Loucy (cell line): ENCODE measurements around the gene ZDHHC20.

Experiments used
- H2AFZ ChIP-seq: fragments of 200-600 bp; sonication (generic); 2 replicates; pipeline ENCODE4 v1.6.0; 2016; ENCODE audit warnings: antibody characterized with exemption, mild to moderate bottlenecking, low read length, moderate library complexity
- H3F3A ChIP-seq: fragments of 200-600 bp; 2 replicates; pipeline ENCODE4 v1.6.0; 2016; ENCODE audit warnings: antibody characterized with exemption, low read depth, mild to moderate bottlenecking
- H3K27me3 ChIP-seq: fragments of 200-600 bp; sonication (generic); 2 replicates; pipeline ENCODE4 v1.6.1; 2014; ENCODE audit warnings: low read length, mild to moderate bottlenecking; ENCODE audit not compliant: insufficient read depth, poor library complexity, severe bottlenecking
- H3K36me3 ChIP-seq: fragments of 200-600 bp; sonication (generic); 2 replicates; pipeline ENCODE4 v1.6.1; 2016; ENCODE audit warnings: low read length; ENCODE audit not compliant: insufficient read depth
- H3K4me1 ChIP-seq: fragments of 200-600 bp; sonication (generic); 2 replicates; pipeline ENCODE4 v1.5.1; 2014; ENCODE audit warnings: low read length, mild to moderate bottlenecking; ENCODE audit not compliant: insufficient read depth, poor library complexity, severe bottlenecking
- H3K4me2 ChIP-seq: fragments of 200-600 bp; sonication (generic); 2 replicates; pipeline ENCODE4 v1.6.0; 2014; ENCODE audit warnings: antibody characterized with exemption, low read length, low read depth, mild to moderate bottlenecking; ENCODE audit not compliant: poor library complexity, severe bottlenecking
- H3K4me3 ChIP-seq: fragments of 200-600 bp; sonication (generic); 2 replicates; pipeline ENCODE4 v1.5.1; 2014; ENCODE audit warnings: low read length, mild to moderate bottlenecking, mixed read lengths; ENCODE audit not compliant: poor library complexity, severe bottlenecking
- H3K79me2 ChIP-seq: fragments of 200-600 bp; sonication (generic); 2 replicates; pipeline ENCODE4 v1.6.1; 2014; ENCODE audit warnings: low read length; ENCODE audit not compliant: insufficient read depth
- H3K9ac ChIP-seq: fragments of 200-600 bp; sonication (generic); 2 replicates; pipeline ENCODE4 v1.6.0; 2014; ENCODE audit warnings: mild to moderate bottlenecking, low read depth, low read length, moderate library complexity; ENCODE audit not compliant: poor library complexity, severe bottlenecking
- H3K9me2 ChIP-seq: fragments of 200-600 bp; sonication (generic); replicated peaks from 2 replicates; pipeline ENCODE4 v1.6.1; 2016; ENCODE audit warnings: low read depth, low read length, mixed read lengths
- H3K9me3 ChIP-seq: fragments of 200-600 bp; sonication (generic); 2 replicates; pipeline ENCODE4 v1.6.1; 2014; ENCODE audit warnings: mild to moderate bottlenecking, antibody characterized with exemption, low read length, low read depth; ENCODE audit not compliant: insufficient read depth
- H4K20me1 ChIP-seq: fragments of 200-600 bp; sonication (generic); 2 replicates; pipeline ENCODE4 v1.6.0; 2014; ENCODE audit warnings: antibody characterized with exemption, low read length, mild to moderate bottlenecking; ENCODE audit not compliant: insufficient read depth, poor library complexity, severe bottlenecking
- EZH2phosphoT487 ChIP-seq: fragments of 200-600 bp; IDR thresholded peaks from 2 replicates; pipeline ENCODE4 v1.6.1; 2018; ENCODE audit warnings: antibody characterized with exemption, mild to moderate bottlenecking, moderate library complexity, borderline replicate concordance
- TF ChIP-seq, protein P1 (sequence below): fragments of 200-600 bp; sonication (generic); conservative IDR thresholded peaks from 2 replicates; pipeline ENCODE4 v1.5.1; 2014; ENCODE audit warnings: mild to moderate bottlenecking, antibody characterized with exemption, low read length

The ZDHHC20 gene

DNA sequence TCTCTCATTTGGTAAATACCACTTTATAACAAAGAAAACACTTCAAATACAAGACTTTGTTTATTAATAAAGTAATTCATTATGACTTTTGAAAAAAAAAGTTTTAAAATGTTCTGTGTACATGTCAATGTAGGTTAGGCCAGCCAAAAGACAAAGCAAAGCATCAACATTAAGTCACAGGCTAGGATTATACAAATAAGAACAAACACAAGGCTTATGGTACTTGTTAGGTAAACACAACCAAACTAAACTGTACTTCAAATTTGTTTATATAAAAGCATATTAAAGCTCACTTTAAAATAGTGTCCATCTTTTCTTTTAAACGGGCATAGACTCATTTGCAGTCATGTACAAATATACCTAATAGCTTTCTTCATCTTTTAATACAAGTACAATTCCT lies 86.6 kb downstream of the ZDHHC20 start:
- Histone ChIP-seq H3K9me2 (no peaks in the 10 kb centered on the region), H3K27me3 (no peaks in the 10 kb centered on the region), H3K4me2 (no peak overlapping the region), H3K9me3 (no peaks in the 10 kb centered on the region), H3K4me3 (no peak overlapping the region), H3K4me1 (peaks cover 6% of the 10 kb centered on the region), H4K20me1 (no peaks in the 10 kb centered on the region), H3F3A (no peaks in the 10 kb centered on the region), H3K9ac (no peak overlapping the region), H3K36me3 (peaks cover 25% of the 10 kb centered on the region; the same call in 1 of the 2 replicates), H2AFZ (no peak overlapping the region), H3K79me2 (no peaks in the 10 kb centered on the region)
- no peak for TF ChIP-seq EZH2phosphoT487
- TF ChIP-seq, protein P1, sequence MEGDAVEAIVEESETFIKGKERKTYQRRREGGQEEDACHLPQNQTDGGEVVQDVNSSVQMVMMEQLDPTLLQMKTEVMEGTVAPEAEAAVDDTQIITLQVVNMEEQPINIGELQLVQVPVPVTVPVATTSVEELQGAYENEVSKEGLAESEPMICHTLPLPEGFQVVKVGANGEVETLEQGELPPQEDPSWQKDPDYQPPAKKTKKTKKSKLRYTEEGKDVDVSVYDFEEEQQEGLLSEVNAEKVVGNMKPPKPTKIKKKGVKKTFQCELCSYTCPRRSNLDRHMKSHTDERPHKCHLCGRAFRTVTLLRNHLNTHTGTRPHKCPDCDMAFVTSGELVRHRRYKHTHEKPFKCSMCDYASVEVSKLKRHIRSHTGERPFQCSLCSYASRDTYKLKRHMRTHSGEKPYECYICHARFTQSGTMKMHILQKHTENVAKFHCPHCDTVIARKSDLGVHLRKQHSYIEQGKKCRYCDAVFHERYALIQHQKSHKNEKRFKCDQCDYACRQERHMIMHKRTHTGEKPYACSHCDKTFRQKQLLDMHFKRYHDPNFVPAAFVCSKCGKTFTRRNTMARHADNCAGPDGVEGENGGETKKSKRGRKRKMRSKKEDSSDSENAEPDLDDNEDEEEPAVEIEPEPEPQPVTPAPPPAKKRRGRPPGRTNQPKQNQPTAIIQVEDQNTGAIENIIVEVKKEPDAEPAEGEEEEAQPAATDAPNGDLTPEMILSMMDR: no peak

DNA sequence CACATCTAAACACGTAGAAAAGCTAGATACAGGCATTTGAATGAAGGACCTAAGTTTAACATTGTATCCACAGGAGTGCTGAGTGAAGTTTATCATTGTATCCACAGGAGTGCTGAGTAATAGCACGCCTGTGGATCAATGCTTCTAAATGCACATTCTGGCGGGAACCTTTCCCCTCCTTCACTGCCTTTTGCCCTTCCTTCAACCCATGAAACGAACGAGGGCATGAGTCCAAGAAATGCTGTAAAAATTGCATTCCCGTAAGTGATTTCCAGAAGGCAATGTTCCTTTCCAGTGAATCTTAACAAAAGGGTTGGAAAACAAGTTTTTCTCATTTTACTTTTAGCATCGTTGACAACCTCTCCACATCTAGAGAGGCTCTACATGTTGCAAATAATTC lies 88.1 kb downstream of the ZDHHC20 start:
- Histone ChIP-seq H3F3A (peaks cover 2% of the 10 kb centered on the region), H3K4me1 (peaks cover 12% of the 10 kb centered on the region), H4K20me1 (no peaks in the 10 kb centered on the region), H3K4me2 (no peak overlapping the region), H3K4me3 (no peak overlapping the region), H3K79me2 (no peaks in the 10 kb centered on the region), H3K36me3 (peaks cover 15% of the 10 kb centered on the region; the same call in 1 of the 2 replicates), H2AFZ (no peak overlapping the region), H3K9me3 (no peaks in the 10 kb centered on the region), H3K27me3 (no peaks in the 10 kb centered on the region), H3K9me2 (no peaks in the 10 kb centered on the region), H3K9ac (no peak overlapping the region)
- TF ChIP-seq EZH2phosphoT487: no peak
- TF ChIP-seq, protein P1: no peak

DNA sequence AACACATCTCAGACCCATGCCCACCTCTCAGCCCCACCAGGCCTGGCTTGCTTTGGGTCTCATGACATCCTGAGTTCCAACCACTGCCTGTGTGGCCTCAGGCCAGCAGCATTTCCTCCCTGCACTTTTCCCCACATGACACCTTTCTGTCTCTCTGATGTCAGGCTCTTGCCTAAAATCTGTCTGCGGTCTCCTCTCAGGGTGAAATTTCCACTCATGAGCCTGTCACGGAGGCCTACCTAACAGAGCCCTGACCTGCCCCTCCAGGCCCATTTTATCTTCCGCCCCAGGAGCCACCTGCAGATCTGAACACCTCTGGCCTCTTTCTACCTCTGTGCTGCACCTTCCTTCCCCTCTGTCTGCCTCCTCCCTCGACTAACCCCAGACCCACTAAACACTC lies 93.5 kb downstream of the ZDHHC20 start:
- peaks cover 10% of the 10 kb centered on the region; the same call in 1 of the 2 replicates for H3K9me3 ChIP-seq
- peak overlapping the region; percentile 54 for H3K9ac ChIP-seq
- H3K9me2 ChIP-seq: no peaks in the 10 kb centered on the region
- H3K4me3 ChIP-seq: peak overlapping the region; percentile 19
- H3K79me2 ChIP-seq: no peaks in the 10 kb centered on the region
- TF ChIP-seq EZH2phosphoT487: no peak
- TF ChIP-seq, protein P1: no peak
- no peak overlapping the region for H2AFZ ChIP-seq
- no peaks in the 10 kb centered on the region for H3K27me3 ChIP-seq
- H3K36me3 ChIP-seq: no peaks in the 10 kb centered on the region
- H3F3A ChIP-seq: peaks cover 4% of the 10 kb centered on the region
- no peaks in the 10 kb centered on the region for H4K20me1 ChIP-seq
- H3K4me1 ChIP-seq: peaks cover 31% of the 10 kb centered on the region
- peak overlapping the region; percentile 54 for H3K4me2 ChIP-seq
